Activated naive CD8-positive, alpha-beta T cell (primary cell): ENCODE measurements around the gene RAB37.

Source experiments
- H3K27ac Mint-ChIP-seq: one replicate; pipeline ENCODE4 v1.8.0; 2021; ENCODE audit warnings: mixed read lengths
- H3K27me3 Mint-ChIP-seq: one replicate; pipeline ENCODE4 v1.8.0; 2021; ENCODE audit warnings: mixed read lengths
- H3K36me3 Mint-ChIP-seq: one replicate; pipeline ENCODE4 v1.8.0; 2021; ENCODE audit warnings: mixed read lengths
- H3K4me1 Mint-ChIP-seq: one replicate; pipeline ENCODE4 v1.8.0; 2021; ENCODE audit warnings: low read depth, mixed read lengths
- H3K4me3 Mint-ChIP-seq: one replicate; pipeline ENCODE4 v1.8.0; 2021; ENCODE audit warnings: mild to moderate bottlenecking, mixed read lengths
- H3K9me3 Mint-ChIP-seq: one replicate; pipeline ENCODE4 v1.8.0; 2021; ENCODE audit warnings: low read depth, mixed read lengths

RAB37 gene, protein sequence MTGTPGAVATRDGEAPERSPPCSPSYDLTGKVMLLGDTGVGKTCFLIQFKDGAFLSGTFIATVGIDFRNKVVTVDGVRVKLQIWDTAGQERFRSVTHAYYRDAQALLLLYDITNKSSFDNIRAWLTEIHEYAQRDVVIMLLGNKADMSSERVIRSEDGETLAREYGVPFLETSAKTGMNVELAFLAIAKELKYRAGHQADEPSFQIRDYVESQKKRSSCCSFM

DNA sequence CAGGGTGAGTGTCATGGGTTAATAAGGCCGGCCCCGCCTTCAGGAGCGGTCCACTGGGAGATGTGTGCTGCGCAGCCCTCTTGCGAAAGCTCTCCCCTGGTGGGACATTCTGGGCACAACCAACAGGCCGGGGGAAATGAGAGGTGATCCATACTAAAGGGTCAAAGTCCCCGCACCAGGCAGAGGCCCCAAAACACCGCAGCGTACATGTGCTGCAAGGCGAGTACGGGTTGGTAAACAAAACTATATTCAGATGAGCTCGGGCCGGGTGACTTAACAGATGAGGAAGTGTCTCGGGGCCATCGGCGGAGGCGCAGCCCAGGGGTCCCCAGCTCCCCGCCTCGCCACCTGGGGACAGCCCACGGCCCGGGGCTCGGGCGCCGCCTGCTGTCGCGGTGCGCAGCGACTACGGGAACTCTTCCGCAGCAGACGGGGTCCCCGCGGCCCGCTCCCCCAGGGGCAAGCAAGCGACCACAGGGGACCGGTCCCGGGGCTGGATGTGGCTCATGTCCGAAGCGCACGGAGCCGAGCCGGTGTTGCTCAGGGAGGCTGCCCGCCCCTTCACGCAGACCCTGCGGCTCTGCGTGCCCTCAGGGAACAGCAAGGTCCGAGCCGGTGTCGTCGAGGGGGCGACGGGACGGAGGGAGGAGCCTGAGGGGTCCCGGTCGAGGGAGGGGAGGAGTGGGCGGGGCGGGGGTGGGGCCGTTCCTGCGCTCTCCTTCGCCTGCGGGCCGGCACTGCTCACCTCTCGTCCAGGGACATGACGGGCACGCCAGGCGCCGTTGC, at the start of gene RAB37:
RAB37 (plus strand) TSS at position 744 of the 786 bp plus-strand sequence; CDS start at position 761, 17 bp downstream.
- peak within 1 kb of the TSS; percentile 86 for H3K27ac Mint-ChIP-seq
- peak within 1 kb of the TSS; percentile 85 for H3K4me3 Mint-ChIP-seq
- no peaks in the 10 kb centered on the region for H3K36me3 Mint-ChIP-seq
- H3K9me3 Mint-ChIP-seq: no peaks in the 10 kb centered on the region
- H3K27me3 Mint-ChIP-seq: no peaks in the 10 kb centered on the region
- peaks cover 42% of the 10 kb centered on the region for H3K4me1 Mint-ChIP-seq

DNA sequence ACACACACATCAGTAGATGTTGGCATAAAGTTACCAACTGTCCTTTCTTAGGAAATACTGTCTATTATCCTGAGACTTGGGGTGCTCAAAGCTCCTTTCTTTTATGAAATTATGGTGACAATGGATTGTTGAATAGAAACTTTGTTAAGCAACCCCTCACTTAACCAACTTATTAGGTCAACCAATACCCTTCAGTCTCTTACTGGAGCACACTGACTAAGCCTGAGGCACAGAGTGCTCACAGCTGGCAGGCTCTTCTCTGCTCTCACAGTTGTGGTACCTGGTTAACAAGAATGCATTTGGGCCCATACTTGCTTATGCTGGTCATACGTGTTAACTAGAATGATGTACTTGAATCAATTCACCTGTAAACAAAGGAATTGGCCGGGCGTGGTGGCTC, 49.2 kb upstream of the RAB37 start:
- Mint-ChIP-seq H3K4me3 (no peak overlapping the region), H3K4me1 (no peaks in the 10 kb centered on the region), H3K36me3 (no peaks in the 10 kb centered on the region), H3K9me3 (no peaks in the 10 kb centered on the region), H3K27ac (no peak overlapping the region), H3K27me3 (peaks cover 1% of the 10 kb centered on the region)

DNA sequence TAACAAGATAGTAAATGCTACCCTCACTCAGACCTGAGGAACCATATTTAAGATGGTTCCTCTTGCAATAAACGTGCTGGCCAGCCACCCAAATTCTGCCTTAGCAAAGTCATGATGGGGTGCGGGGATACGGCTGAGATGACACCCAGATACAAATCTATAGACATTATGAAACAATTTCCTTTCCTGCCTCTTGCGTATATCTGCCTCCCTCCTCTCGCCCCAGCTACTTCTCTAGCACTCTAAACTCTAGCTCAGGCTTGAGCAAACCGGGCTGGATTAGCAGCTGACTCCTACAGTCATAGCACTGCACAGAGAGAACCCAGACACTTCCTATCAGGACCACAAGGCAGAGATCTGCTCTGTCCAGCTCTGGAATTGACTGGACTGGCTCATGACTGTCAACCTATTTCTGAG, 46.6 kb upstream of the RAB37 start:
- no peak overlapping the region for H3K4me3 Mint-ChIP-seq
- no peaks in the 10 kb centered on the region for H3K27me3 Mint-ChIP-seq
- no peaks in the 10 kb centered on the region for H3K9me3 Mint-ChIP-seq
- no peaks in the 10 kb centered on the region for H3K4me1 Mint-ChIP-seq
- no peak overlapping the region for H3K27ac Mint-ChIP-seq
- no peaks in the 10 kb centered on the region for H3K36me3 Mint-ChIP-seq

DNA sequence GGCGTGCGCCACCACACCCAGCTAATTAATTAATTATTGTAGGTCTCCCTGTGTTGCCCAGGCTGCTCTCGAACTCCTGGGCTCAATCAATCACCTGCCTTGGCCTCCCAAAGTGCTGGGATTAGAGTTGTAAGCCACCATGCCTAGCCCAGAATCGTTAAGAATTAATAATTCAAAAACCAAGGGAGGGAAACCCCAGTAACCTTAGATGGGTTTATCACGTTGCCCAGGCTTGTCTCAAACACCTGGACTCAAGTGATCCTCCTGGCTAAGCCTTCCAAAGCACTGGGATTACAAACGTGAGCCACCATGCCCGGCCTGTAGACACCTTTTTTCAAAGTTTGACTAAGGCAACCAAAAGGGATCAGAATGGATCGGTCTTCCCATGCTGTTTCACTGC, 45.9 kb upstream of the RAB37 start:
- Mint-ChIP-seq H3K27ac (no peak overlapping the region), H3K4me3 (no peak overlapping the region), H3K9me3 (no peaks in the 10 kb centered on the region), H3K27me3 (no peaks in the 10 kb centered on the region), H3K4me1 (no peaks in the 10 kb centered on the region), H3K36me3 (no peaks in the 10 kb centered on the region)

DNA sequence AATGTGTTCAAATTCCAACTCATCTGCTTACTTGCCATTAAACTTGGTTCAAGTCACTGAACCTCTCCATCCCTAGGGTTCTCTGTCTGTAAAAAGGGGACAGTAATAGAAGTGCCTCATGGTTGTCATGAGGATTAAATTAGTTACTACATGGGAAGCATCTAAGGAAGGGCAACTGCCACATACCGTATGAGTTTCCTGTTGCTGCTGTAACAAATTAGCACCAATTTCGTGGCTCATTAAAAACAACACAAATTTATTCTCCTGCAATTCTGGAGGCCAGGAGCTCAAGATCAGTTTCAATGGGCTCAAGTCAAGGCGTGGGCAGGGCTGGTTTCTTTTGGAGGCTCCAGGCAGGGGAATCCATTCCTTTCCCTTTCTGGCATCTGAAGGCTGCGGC, 43.0 kb upstream of the RAB37 start:
- H3K36me3 Mint-ChIP-seq: no peaks in the 10 kb centered on the region
- no peaks in the 10 kb centered on the region for H3K9me3 Mint-ChIP-seq
- H3K4me1 Mint-ChIP-seq: no peaks in the 10 kb centered on the region
- H3K4me3 Mint-ChIP-seq: no peak overlapping the region
- no peaks in the 10 kb centered on the region for H3K27me3 Mint-ChIP-seq
- no peak overlapping the region for H3K27ac Mint-ChIP-seq

DNA sequence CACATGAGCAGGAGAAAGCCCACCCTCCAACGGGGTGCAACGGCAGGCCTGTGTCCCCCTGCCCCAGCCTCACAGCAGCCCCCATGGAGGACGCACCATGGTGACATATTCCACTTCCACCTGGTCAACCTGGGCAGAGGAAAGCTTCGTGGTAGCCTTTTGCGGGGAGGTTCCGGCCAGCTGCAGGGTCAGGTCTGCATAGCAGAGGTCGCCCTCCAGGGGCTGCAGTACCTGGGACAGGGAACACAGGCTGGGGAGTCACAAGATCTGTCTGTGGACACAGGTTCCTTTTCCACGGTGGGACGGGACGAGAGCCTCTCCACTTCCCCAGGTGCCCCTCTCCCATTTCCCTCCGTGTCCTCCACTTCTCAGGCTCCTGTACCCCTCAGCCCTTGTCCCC, 41.4 kb upstream of the RAB37 start:
- H3K27me3 Mint-ChIP-seq: peaks cover 2% of the 10 kb centered on the region
- no peaks in the 10 kb centered on the region for H3K36me3 Mint-ChIP-seq
- H3K9me3 Mint-ChIP-seq: no peaks in the 10 kb centered on the region
- no peak overlapping the region for H3K27ac Mint-ChIP-seq
- H3K4me3 Mint-ChIP-seq: no peak overlapping the region
- H3K4me1 Mint-ChIP-seq: no peaks in the 10 kb centered on the region

DNA sequence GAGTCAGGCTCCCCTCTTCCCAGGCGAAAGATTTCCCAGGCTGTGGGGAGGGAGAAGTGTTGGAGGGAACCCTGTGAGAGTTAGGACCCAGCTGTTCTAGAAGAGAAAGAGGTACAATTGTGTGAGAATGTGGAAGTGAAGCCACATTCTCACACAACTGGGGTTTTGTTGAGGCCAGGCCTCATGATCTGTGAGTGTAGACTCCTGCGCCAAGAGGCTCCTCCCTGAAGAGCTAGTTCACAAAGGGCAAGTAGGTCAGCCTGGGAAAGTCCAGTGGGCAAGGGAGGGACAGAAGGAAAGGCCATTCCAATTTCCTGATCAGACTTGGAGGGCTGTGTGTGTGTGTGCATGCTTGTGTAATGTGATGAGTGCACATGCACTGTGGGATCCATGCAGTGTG, 39.5 kb upstream of the RAB37 start:
- Mint-ChIP-seq H3K9me3 (no peaks in the 10 kb centered on the region), H3K27me3 (peaks cover 2% of the 10 kb centered on the region), H3K4me1 (no peaks in the 10 kb centered on the region), H3K27ac (no peak overlapping the region), H3K4me3 (no peak overlapping the region), H3K36me3 (no peaks in the 10 kb centered on the region)

DNA sequence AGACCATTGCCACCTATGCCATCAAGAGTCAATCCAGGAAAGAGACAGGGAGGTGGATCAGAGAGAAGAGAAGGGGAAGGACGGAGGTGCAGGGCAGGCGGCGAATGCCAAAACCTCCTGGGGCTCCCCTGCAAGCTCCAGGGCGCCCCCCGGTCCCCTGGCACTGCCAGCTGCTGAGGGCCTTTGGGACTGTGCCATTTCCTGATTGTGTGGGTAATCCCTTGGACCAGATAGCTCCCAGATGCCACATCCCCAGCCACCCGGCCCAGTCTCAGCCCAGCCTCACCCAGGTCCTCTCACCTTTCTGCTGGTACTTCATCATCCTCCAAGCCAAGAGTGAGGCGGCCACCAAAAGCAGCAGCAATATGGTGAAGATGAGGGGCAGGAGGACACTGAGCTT, 39.0 kb upstream of the RAB37 start:
- no peaks in the 10 kb centered on the region for H3K4me1 Mint-ChIP-seq

DNA sequence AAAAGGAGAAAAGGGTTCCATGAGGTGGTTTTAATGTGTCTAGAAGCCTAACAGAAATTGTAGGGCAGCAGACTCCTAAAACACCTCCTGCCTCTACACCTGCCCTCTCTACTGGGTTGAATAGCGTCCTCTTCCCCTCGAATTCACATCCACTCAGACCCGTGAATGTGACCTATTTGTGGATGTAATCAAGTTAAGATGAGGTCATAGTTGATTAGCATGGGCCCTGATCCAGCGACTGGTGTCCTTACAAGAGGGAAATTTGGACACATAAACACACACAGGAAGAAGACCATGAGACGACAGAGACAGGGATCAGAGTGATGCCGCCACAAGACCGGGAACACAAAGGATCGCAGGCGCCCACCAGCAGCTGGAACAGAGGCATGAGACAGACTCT, 37.8 kb upstream of the RAB37 start:
- Mint-ChIP-seq H3K27ac (no peak overlapping the region), H3K9me3 (no peaks in the 10 kb centered on the region), H3K4me1 (no peaks in the 10 kb centered on the region), H3K36me3 (no peaks in the 10 kb centered on the region), H3K27me3 (peaks cover 2% of the 10 kb centered on the region), H3K4me3 (no peak overlapping the region)

More for the DNA sequence above, 39.0 kb upstream of the RAB37 start:
- H3K36me3 Mint-ChIP-seq: no peaks in the 10 kb centered on the region
- H3K9me3 Mint-ChIP-seq: no peaks in the 10 kb centered on the region
- no peak overlapping the region for H3K27ac Mint-ChIP-seq
- peaks cover 2% of the 10 kb centered on the region for H3K27me3 Mint-ChIP-seq
- no peak overlapping the region for H3K4me3 Mint-ChIP-seq

DNA sequence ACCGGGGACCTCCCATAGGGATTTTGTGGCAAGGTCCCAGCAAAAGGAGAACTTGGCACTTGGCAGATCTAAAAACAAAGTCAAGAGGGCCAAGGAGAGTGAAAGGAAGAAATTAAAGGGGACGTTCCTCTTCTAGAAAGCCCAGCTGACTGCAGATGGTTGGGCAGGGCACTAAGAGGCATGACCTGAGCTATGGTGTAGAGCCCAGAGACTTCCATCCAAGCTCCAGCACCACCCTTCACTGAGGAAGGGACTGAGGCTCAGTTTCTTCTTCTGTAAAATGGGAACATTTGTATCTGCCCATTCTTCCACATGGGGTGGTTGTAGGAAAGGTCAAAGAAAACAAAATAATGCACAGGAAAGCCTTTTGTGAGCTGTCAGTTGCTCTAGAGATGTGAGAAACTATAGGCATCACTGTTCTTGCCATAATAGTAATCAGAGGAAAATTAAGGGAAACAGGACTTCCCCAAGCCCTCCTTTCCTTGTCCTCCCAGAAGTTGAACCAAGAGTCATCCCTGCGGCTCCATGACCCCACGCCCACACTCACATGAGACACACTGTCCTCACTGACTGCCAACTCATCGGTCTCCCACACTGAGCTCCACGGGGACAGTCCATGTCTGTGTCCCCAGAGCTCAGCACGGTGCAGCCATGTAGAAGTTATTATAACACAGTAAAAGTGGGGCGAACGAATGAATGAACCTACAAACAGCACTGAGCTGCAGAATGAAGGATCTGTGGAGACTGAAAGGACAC, 34.8 kb upstream of the RAB37 start:
- Mint-ChIP-seq H3K4me3 (no peak overlapping the region), H3K9me3 (no peaks in the 10 kb centered on the region), H3K4me1 (no peaks in the 10 kb centered on the region), H3K36me3 (no peaks in the 10 kb centered on the region), H3K27me3 (peaks cover 2% of the 10 kb centered on the region), H3K27ac (no peak overlapping the region)

DNA sequence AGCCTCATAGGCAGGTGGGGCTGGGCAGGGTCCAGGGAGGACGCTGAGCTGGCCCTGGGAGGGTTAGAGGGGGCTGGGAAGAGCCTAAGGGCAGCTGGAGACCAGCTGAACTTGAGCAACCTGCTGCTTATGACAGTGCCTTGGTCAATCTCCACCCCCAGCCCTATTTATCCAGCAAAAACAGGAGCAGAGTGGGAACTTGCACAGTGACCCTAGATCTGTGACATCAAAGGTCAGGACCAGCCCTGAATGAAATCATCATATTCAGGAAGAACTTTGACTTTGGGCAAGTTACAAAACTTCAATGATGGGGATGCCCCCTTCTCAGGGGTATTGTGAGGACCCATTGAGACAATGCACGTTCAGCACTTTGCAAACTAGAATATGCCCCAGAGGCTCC, 33.7 kb upstream of the RAB37 start:
- Mint-ChIP-seq H3K27me3 (peaks cover 2% of the 10 kb centered on the region), H3K36me3 (no peaks in the 10 kb centered on the region), H3K4me3 (no peak overlapping the region), H3K4me1 (no peaks in the 10 kb centered on the region), H3K9me3 (no peaks in the 10 kb centered on the region), H3K27ac (no peak overlapping the region)

DNA sequence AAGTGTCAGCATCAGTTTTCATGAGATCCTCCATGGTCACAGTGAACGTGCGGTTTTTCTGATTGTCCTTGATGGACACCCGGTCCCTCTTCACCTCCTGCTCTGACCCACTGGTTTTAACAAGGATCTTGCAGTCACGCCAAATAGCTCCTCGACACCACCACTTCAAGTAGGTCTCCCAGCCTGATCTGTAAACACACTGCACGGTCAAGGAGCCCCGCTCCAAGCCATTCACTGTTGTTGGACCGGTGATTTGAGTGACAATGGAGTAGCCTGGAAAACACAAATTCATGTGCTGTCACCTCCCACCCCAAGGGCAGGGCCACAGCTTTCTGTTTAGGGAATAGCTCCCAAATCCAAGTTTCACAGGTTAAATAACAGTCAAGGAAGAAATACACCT, 32.5 kb upstream of the RAB37 start:
- Mint-ChIP-seq H3K27ac (no peak overlapping the region), H3K36me3 (no peaks in the 10 kb centered on the region), H3K27me3 (peaks cover 2% of the 10 kb centered on the region), H3K9me3 (no peaks in the 10 kb centered on the region), H3K4me3 (no peak overlapping the region), H3K4me1 (no peaks in the 10 kb centered on the region)

DNA sequence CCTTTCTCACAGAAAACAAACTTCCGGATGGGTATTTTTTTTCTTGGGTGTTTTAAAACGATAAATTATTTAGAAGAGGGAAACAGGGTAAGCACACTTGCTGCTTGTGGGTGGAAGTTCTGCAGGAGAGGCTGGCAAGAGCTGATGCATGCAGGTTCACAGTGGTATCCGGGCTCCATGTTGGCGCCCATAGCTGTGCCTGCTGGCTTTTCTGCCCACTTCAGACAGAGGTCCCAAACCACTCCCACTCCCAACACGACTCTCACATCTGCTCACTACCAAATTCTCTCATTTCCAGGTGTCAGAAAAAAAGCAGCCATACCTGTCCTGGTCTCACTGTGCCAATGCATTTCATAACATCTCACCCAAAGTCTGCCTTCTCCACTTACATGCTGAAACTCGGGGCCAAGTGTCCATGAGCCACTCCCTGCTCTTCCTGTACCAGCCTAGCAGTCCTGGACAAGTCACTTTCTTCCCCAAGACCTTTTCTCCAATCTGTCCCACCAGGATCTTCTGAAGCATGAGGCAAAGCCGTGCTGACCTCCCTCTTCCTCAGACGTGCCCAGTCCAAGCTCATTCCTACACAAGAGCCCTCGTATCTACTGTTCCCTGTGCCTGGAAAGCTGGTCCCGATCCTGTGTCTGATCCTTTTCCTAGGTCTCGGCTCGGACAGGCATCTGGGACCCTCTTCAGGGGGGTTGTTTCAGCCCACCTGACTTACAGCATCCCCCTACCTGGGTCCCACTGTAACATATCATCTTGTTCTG, 25.8 kb upstream of the RAB37 start:
- H3K4me3 Mint-ChIP-seq: no peak overlapping the region
- H3K36me3 Mint-ChIP-seq: no peaks in the 10 kb centered on the region
- no peak overlapping the region for H3K27ac Mint-ChIP-seq
- peaks cover 7% of the 10 kb centered on the region for H3K4me1 Mint-ChIP-seq
- H3K9me3 Mint-ChIP-seq: no peaks in the 10 kb centered on the region
- no peaks in the 10 kb centered on the region for H3K27me3 Mint-ChIP-seq

DNA sequence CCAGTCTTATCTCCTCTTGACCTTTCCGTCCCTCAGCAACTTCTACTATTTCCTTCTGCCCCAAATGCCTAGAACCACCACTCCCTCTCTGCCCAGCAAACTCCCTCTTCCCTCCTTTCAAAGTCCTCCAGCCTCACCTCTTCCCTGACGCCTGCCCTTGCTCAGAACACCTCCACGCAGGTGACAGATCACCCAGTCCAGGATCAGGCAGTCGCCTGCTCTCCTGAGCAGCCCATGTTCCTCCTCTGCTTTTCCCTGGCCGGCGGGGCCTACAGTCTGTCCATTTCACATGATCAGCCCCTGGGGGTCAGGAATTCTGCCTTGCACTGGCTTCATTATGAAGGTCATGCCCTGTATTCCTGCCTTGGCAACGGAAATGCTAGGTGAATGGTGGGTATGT, 24.8 kb upstream of the RAB37 start:
- Mint-ChIP-seq H3K9me3 (no peaks in the 10 kb centered on the region), H3K27me3 (no peaks in the 10 kb centered on the region), H3K36me3 (no peaks in the 10 kb centered on the region), H3K4me1 (peaks cover 7% of the 10 kb centered on the region), H3K27ac (no peak overlapping the region), H3K4me3 (no peak overlapping the region)

DNA sequence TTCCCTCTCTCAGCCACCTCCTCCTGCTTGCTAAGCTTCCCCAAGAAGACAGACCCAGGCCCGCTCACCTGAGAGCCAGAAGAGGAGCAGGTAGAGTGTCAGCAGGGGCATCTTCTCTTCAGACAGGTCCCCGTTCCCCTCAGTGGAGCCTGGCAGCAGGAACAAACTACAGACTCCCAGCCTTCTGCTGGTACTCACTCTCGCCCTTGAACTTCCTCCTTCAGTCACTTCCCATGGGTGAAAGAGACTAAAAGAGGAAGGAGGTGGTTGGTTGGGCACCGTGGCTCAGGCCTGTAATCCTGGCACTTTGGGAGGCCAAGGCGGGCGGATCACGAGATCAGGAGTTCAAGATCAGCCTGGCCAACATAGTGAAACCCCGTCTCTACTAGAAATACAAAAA, 24.3 kb upstream of the RAB37 start, which contains the start of gene CD300LF:
CD300LF (minus strand) TSS at position 168 of the 400 bp plus-strand sequence; CDS start at position 111, 57 bp downstream.
- H3K36me3 Mint-ChIP-seq: no peaks in the 10 kb centered on the region
- H3K9me3 Mint-ChIP-seq: no peaks in the 10 kb centered on the region
- H3K4me3 Mint-ChIP-seq: no peak within 1 kb of the TSS
- no peak within 1 kb of the TSS for H3K27ac Mint-ChIP-seq
- H3K27me3 Mint-ChIP-seq: no peaks in the 10 kb centered on the region
- peaks cover 7% of the 10 kb centered on the region for H3K4me1 Mint-ChIP-seq
